Right forelimb (tissue), 1 donor: Measurements from ENCODE around the gene S1PR1.

Experiments
- DNase-seq: peaks from one replicate; pipeline ENCODE4 v3.0.0-alpha.2; 2018

The S1PR1 gene

GRCh38 chr1:101250222-101250621 is 13.4 kb downstream of the S1PR1 start:
- no peak for DNase-seq

DNA sequence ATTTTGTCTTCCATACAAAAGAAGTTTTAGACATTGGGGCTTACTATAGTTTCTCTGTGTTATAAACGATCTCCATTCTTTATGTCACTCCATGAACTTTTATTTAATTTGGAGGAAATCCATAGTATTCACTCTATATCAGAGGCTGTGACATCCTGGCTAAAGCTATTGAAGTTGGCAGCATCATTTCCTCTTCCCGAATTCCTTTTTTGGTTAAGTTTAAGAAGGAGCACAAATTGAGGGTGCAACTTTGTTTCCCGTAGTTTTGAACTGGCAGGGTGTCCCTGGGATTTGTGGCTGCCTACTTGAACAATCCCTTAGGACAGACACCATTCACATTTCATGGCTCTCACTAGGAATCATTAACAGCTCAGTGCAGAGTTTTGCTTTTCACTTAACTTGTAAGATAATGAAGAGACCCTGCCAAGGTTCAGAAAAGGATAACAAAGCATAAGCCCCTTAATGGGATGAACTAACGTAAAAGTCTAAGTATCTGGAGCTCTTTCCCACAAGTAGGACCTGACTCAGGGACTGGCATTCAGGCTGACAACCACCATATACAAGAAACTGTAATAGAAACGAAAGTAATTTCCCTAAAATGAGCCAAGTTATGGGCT is 13.9 kb downstream of the S1PR1 start:
- no peak for DNase-seq

DNA sequence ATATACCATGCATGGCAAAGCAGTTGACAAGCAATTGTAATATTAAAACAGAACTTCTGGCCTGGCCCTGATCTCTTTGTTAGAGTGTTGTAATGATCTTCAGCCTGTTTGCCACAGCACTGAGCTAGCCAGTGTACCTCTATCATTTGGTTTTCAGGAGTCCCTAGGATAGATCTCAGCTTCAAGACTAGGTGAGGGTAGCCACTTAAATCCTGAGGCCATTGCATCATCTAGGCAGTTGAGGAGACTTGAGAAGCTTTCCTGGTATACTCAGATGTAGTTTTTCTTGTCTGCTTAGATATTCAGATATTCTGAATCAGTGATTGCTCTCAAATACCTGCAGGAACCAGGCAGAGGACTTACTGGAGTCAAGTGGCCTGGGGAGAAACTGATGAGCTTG is 14.7 kb downstream of the S1PR1 start:
- DNase-seq: no peak

GRCh38 chr1:101253976-101254674 is 17.3 kb downstream of the S1PR1 start:
- no peak for DNase-seq

DNA sequence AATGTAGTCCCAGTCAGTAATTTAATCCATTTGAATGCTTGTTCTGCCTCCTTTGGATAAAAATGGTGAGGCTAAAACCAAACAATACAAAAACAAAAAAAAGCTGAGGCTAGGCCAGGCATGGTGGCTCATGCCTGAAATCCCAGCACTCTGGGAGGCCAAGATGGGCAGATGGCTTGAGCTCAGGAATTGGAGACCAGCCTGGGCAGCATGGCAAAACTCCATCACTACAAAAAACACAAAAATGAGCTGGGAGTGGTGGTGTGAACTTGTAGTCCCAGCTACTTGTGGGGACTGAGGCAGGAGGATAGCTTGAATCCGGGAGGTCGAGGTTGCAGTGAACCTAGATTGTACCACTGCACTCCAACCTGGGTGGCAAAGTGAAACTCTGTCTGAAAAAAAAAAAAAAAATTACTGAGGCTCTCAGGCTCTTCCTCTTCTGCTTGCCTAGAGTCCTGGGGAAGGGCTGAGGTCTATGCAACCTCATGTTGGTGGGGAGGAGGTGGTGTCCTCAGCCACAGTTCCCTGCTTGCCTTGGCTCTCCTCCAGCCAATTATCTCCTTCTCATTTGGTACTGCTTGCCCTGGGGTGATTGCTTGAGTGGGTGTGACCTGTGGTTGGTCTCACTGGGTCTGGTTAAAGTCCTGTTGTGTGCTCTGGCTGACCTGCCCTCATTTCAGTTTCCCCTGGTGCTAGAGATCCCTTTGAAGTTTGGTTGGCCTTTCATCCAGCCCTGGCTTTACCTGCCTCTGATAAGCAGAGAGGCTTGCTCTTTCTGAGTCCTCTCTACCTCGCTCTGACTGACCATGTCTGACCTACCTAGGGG is 20.9 kb downstream of the S1PR1 start:
- no peak for DNase-seq

- DNase-seq: no peak
Observed at GRCh38 chr1:101259744-101260148, 22.9 kb downstream of the S1PR1 start.

- no peak for DNase-seq
Observed at GRCh38 chr1:101260556-101261350, 23.9 kb downstream of the S1PR1 start.

DNA sequence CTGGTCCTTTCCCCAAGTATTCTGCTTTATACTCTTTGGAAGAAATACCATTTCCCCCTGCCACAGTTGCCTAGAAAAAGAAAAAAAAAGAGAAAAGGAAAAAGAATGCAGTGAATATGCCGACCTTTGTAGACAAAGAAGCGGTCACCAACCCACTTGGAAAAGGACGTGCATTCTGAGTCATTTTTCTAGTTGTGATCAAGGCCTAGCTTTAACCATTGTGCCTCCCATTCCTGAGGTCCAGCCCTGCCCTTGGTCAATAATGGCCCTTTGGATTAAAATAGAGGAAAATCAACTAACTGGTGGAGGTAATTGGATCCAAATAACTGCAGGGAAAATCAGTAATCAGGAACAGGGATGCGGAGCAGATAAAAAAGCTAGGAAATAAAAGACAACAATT is 24.8 kb downstream of the S1PR1 start:
- DNase-seq: no peak

- no peak for DNase-seq
Observed at GRCh38 chr1:101262060-101262459, 25.2 kb downstream of the S1PR1 start.

DNA sequence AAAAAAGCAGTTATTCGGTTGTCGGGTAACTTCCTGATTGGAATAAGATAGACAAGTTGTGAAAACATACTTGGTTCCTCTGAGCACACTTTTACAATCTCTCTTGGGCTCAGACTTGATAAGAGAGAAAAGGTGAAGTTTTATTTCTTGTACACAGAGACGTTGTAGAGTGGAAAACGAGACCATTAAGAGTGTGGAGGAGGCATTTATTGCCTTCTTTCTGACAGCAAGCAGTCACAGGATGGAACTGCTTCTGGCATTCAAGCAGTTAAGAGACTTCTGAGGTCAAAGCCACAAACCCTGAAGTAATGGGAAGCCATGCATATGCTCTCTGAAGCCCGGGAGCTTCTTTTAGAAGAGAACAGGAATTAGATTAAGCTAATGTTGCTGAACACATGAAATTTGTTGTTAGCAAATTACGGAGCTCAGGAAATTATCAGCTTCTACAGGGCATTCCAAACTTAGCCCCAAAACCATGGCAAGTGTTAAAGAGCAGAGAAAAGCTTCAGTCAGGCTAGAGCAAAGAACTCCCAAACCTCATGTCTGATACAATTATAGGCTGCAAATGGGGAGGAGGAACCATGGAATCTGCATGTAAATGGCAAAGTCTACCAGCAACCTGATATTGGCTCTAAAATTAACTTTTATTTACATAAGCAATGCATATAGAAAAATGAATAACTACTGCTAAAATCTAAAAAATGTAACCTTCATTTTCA is 26.0 kb downstream of the S1PR1 start:
- no peak for DNase-seq

GRCh38 chr1:101264697-101265096 is 27.9 kb downstream of the S1PR1 start:
- no peak for DNase-seq

GRCh38 chr1:101265684-101266083 is 28.9 kb downstream of the S1PR1 start:
- DNase-seq: no peak

DNA sequence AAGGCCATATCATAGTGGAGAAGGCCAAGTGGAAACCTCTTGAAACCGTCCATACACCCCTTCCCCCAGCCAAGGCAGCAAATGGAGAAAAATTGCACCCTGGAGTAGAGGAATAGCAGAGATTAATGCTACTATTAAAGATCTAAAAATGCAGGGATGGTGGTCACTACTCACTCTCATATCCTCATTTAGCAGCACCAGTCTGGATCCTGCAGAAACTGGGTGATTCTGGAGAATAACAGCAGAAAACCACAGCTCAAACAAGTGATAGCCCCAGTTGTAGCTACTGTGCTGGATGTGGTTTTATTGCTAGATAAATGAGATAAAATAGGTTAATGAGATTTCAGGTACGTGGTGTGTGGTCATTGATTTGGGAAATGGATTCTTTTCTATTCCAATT is 30.3 kb downstream of the S1PR1 start:
- DNase-seq: no peak

DNA sequence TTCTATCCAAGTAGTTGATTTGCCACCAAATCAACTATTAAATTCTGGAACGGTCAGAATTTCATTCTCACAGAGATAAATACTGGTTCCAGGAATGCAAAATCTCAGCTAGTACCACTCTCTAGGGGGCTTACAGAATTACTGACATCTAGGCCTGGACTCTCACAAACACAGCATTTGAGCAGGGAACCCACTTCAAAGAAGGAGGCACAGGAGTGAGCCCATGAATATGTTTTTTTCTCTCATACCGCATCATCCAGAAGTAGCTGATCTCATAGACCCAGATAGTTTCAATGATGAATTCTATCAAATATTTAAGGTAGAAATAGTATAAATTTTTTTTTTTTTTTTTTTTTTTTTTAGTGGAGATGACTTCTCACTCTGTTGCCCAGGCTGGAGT is 32.1 kb downstream of the S1PR1 start:
- no peak for DNase-seq

DNA sequence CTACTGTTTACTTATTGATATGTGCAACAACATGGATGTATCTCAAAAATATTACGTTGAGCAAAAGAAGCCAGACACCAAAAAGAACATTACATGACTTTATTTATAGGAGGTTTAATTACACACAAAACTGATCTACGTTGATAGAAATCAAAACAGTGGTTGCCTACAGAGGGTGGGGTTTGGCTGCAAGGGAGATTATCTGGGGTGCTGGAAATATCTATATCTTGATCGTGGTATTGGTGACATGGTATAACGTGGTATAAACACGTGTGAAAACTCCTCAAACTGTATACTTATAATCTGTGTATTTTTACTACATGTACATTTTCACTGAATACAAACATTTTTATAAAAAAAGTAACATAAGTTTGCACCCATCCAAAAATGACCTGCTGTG is 38.9 kb downstream of the S1PR1 start:
- no peak for DNase-seq

- no peak for DNase-seq
Observed at GRCh38 chr1:101276818-101277217, 40.0 kb downstream of the S1PR1 start.

DNA sequence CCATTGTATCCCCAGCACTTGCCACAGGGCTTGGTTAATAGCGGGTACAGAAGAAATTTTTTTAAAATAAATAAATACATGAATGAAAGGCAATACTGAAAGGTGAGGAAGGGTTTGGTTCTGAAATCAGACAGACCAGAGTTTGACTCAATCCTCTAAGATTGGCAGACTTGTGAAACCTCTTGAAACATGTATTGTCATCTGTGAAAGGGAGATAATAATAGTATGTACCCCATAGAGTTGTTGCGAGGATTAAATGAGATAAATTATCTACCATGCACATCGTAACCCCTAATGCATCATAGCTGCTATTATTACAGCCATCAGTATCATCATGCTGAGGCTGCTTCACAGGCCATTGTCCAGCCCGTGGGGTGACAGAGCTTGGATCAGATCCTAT is 41.4 kb downstream of the S1PR1 start:
- no peak for DNase-seq

DNA sequence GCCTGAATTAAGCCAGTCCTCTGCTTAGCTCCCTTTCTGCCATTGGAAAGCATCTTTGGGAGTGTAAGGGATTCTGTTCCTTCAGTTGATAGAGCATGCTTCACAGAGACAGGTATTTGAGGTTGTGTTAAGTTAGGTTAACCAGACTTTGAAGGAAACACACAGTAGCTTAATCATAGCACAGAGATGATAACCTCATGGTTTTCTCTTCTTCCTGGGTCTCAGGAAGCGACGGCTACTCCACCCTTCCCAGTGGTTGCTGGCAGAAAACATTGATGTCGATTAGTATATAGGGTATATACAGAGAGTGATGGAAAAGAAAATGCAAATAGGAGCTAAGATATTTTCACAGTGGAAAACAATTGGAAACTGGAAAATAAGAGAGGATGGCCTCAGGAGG is 42.0 kb downstream of the S1PR1 start:
- no peak for DNase-seq

GRCh38 chr1:101280049-101280592 is 43.3 kb downstream of the S1PR1 start:
- no peak for DNase-seq

- DNase-seq: no peak
Observed at GRCh38 chr1:101280942-101281654, 44.3 kb downstream of the S1PR1 start.

GRCh38 chr1:101281751-101282150 is 44.9 kb downstream of the S1PR1 start:
- DNase-seq: no peak
